Right forelimb (tissue), 1 donor: ENCODE measurements around the gene ZNF23.

Experiments
- DNase-seq: peaks from one replicate; pipeline ENCODE4 v3.0.0-alpha.2; 2018

Gene ZNF23

DNA sequence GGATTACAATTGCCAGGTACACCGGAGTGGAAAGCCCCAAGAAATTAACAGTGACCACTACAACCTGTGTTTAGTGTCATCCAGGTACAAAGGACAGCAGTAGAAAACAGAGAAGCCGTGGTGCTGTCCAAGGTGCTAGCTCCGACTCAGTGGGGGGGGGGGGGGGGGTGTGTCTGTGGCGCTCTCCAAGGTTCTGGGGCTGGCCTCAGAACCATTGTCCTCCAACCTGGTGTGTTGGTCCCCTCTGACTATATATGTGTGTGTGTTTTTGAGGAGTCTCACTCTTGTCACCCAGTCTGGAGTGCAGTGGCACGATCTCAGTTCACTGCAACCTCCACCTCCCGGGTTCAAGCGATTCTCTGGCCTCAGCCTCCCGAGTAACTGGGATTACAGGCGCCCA is 5.8 kb upstream of the ZNF23 start:
- peak; percentile 73 for DNase-seq

DNA sequence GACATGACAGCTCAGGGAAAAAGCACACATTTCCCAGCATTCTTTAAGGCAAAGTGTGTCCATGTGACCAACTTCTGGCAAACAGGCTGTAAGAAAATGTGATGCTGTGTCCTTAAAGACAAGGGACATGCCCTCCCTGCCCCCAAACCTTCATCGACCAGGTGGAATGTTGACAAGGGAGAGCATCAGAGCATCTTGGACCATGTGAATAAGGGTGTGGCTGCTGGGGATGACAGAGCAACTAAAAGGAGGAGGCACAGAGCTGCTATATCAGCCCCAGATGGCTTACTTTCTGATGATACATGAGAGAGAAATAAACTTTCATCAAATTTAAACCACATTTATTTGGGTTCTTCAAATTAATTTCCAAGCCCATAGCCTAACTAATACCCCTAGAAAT is 2.2 kb upstream of the ZNF23 start:
- no peak for DNase-seq

DNA sequence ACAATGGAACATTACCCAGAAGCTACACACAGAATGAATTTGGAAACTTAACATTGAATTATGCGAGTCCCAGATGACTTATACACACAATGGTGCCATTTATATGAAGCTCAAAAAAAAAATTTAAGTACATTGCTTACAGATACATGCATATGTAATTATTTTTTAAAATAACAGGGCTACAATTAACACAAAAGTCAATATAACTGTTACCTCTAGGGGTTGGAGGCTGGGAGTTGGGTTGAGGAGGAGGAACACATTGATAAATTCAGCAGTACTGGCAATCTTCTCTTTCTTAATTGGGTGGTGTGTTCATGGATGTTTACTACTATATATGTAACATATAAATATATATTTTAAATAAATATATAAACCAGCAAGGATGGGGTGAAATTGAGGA is 1.1 kb downstream of the ZNF23 start:
- DNase-seq, result no peak

DNA sequence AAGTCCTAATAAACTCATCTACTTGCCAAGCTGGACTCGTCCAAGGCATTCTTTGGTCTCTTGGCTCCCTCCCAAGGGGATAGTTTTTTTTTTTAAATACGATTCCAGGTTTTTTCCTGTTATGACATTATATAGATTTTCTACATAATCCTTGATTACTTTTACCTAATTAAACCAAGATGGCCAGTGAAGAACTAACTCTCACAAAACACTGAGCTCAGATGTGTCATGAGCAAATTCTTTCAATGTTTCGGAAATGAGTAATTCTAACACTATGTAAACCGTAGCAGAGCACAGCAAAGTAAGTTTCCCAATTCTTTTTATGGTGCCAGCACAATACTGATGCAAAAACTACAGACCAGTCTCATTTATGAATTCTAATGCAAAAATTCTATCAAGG is 1.8 kb downstream of the ZNF23 start:
- no peak for DNase-seq

DNA sequence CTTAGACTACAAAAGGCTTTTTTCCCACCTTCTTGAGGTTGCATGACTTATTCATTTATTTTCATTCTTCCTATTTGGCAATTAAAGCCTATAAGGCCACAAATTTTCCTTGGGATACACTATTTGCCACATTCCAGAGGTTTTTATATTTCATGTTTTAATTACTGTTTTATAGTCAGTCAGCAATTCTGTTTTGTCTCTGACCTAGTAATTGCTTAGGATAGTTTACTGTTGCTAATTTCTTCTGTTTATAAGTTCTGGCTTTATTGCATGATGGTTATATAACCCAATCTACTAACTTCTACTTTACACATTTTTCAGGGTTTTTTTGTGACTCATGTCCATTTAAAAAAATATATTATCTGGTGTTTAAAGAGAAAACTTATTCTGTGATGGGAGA is 2.5 kb downstream of the ZNF23 start:
- DNase-seq, result no peak

DNA sequence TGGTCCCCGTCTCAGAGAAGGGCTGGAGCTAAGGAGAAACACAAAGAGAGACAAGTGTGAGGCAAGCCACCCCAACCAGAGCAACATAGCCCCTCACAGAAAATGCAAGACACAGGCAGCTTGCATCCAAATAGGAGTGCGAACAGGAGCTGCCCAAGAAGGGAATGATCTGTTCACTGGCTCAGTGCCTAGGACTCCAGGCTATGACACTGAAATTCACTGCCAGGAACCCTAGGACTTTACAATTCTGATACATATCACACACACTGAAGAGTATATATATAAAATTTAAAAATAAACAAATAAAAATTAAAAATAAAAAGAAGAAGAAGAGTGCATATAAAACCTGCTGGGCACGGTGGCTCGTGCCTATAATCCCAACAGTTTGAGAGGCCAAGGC is 5.2 kb downstream of the ZNF23 start:
- no peak for DNase-seq

DNA sequence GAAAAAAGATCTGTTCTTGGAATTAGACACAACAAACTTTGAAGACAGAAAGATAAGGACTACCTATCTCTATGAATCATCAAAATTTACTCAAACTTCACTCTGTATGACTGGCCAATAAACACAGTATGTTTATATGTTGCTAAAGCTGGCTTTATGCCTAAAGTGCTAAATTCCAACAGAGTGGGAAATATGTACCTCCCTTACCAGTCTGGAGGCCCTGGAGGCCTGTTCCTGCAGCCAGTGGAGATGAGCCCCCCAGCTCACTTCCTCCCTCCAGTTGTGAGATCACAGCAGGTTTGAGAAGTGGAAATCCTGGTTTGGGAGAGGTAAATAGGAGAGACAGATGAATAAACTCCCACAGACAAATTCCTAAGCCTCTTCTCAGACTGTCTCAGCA is 9.0 kb downstream of the ZNF23 start:
- no peak for DNase-seq

DNA sequence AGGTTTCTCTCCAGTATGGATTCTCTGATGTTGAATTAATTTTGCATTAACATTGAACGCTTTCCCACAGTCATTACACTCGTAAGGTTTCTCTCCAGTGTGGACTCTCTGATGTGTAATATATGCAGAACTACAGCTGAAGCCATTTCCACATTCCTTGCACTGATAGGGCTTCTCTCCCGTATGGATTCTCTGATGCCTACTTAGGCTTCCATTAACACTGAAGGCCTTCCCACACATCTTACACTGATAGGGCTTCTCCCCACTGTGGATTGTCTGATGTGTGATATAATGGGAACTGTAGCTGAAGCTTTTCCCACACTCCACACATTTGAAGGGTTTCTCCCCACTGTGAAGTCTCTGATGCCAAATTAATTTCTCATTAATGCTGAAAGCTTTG is 13.0 kb downstream of the ZNF23 start:
- DNase-seq, result no peak

DNA sequence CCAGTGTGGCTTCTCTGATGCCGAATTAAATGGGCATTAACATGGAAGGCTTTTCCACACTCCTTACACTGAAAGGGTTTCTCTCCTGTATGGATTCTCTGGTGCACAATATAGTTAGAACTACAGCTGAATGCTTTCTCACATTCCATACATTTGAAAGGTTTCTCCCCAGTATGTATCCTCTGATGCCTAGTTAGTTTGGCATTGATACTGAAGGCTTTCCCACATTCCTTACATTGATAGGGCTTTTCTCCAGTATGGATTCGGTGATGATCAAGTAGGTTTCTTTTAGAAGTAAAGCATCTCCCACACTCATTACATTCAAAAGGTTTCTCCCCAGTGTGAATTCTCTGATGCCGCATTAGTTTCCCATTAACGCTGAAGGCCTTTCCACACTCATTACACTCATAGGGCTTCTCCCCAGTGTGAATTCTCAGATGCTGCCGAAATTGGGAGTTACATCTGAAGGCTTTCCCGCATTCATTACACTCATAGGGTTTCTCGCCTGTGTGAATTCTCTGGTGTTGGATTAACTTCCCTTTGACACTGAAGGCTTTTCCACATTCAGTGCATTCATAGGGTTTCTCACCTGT is 13.7 kb downstream of the ZNF23 start:
- DNase-seq, result no peak

DNA sequence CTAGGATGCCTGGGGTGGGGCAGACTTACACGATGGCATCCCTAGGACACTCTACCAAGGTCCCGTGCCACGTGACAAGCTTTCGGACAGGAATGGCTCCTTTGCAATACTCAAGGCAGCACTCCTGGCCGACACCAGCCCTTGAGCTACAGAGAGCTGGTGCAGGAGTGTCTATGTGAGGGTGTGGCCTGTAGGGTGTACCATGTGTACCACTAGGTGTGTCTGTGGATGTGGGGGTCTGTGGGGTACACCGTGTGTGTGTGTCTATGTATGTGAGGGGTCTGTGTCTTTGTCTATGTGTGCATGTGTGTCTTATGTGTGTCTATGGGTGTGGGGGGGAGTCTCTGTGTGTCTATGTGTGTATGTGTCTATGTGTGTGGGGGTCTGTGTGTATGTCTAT is 18.3 kb downstream of the ZNF23 start:
- DNase-seq, result no peak

DNA sequence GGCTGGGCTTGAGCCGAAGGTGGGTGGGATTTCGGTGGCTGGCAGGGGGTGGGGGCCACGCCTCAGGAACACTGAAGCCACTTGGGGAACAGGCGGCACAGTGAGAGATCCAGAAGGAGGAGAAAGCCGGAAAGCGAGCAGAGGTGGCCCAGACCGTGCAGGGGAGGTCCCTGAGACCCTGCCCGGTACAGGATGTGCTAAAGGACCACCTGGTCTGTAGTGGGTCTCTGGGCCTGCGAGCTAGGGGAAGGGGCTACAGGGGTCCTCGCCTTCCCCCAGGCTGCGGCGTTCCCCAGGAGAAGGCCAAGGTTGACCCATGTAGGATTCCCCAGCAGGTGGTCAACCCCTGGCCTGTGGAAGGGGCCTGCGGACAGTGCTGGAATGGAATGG is 20.0 kb downstream of the ZNF23 start, which contains the start of gene TLE7:
Gene TLE7 (minus strand): TSS at position 4 of the 390 bp plus-strand sequence. CDS start 8,730 bp downstream, outside the sequence.
- no peak for DNase-seq

DNA sequence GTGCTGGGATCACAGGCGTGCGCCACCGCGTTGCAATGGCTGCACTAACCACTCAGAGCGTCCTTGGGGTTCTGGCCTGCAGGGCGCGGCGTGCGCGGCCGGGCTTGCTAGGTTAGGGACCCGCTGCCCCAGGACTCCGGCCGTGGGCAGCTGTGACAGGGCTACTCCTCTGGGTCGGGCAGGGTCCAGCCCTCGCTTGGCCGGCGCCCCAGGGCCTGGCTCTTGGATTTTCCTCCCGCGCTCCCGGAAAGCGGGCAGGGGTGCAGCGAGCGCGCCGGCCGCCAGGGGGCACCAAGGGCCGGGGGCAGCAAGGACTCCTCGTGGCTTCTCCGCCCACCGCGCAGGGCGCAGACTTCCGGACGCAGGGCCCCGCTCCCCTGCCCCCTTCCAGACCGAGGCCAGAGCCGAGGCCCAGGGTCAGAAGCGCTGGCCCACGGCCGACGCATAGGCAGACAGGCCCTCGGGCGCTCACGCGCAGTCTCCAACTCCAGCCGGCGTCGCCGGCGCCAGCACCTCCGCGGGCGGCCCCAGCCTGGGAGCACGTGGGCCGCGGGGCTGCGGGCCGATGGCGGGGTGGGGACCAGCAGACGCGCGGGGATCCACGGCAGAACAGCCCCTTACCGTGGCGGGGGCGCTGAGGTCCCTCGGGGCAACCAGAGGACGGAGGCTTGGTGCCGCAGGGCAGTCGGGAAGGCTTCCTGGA is 20.5 kb downstream of the ZNF23 start:
- no peak for DNase-seq

DNA sequence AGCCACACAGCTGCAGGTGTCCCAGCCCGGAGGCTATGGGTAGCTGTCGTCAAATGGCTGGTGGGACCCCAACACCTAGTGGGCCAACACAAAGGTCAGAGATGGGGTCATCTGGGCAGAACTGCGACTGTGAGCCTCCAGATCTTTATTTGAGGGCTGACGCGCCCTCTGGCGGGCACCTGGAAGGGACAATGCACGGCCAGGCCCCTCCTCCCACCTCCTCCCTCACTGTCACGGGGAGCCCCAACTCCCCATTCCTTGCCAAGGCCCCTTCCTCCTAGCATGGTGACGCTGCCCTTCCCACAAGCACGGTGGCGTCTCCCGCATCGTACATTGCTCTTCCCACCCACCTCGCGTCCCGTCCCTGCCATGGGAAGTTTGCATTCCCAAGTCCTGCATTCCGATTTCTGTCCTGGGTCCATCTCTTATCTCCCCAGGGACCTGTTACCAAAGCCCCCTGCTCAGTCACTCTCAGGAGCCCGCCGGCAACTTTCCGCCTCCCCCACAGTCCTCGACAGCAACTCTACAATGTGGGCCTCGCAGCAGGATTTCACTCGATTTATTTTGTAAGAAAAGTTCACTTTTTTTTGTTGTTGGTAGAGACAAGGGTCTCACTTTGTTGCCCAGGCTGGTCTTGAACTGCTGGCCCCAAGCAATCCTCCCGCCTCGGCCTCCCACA is 21.2 kb downstream of the ZNF23 start:
- no peak for DNase-seq

DNA sequence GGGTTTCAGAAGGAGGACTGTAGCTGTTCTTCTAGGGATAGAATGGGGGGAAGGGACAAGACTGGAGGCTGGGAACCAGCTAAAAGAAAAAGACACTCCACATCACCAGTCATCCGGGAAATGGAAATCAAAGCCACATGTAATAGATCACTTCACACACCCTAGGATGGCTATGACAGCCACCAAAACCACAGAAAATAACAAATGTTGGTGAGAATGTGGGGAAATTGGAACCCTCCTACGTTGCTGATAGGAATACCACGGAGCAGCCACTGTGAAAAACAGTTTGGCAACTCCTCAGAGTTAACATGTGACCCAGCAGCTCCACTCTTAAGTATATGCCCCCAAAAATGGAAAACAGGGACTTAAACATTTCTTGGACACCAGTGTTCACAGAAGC is 22.5 kb downstream of the ZNF23 start:
- no peak for DNase-seq

DNA sequence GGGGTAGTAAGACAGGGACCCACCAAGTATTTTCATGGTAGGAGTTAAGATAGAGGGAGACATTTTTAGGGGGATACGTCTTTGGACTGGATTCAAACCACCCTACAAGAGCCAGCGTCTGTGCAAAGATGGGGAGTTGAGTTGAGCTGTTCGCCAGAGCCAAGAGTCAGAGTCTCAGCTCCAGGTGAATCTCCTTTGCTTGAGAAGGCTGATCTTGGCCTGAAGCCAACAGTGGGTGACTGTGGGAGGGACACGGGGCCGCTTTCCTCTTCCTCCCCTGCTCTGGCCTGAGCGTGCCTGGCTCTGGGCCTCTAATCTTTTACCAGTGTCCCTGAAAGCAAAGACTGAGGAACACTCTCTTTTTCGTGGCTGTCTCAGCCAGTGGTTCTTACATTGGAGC is 25.6 kb downstream of the ZNF23 start:
- no peak for DNase-seq

DNA sequence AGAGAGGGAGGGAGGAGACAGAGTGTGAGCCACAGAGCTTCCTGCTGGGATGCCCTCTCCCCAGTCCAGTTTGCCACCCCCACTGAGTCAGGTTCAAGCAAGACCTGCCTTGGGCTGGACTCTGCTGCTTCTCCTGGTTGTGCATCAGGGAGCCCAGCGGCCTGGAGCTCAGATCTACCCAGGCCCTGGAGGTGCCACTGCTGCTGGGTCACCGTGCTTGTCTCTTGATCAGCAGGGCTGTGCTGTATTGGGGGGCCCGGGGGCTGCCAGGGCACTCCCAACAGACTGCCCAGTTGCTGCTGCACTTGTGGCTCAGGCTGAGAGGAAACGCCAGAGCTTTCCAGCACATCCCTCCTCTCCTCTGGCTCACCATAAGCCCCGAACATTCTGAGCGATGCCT is 29.1 kb downstream of the ZNF23 start:
- DNase-seq, result no peak

DNA sequence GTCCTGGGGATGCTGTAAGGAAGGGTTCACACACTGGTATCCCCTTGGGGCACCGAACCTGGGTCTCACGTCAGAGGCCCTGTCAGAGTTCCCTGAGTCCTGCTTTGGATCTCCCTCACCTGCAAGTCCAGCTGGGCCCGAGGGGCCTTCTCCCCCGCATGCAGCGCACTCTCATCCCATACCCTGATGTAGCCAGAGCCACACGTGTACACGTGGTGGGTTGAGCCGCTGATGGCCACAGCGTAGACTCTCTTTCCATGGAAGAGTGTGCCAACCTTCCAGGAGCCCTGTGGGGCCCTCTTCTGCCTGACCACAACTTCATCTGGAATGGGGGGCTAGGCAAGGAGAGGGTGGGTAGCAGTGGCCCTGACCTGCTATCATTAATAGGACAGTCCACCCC is 30.1 kb downstream of the ZNF23 start:
- no peak for DNase-seq

DNA sequence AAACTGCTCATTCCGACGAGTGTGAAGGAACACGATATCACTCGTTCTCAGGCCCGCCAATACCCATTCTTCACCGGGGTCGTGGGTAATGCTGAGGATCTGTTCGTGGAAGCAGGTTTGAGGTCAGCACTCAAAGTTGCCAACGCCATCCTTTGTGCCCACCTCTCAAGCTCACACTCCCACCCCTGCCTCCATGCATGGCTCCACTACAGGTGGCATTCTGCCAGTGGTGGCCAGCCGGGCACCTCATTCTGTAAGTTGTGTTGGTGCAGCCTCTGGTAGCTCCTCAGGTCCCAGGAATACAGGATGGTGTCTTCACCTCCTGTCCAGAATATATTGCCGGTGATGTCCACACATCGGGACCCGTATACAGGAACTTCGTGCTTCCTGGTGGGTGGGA is 30.9 kb downstream of the ZNF23 start:
- DNase-seq, result no peak

DNA sequence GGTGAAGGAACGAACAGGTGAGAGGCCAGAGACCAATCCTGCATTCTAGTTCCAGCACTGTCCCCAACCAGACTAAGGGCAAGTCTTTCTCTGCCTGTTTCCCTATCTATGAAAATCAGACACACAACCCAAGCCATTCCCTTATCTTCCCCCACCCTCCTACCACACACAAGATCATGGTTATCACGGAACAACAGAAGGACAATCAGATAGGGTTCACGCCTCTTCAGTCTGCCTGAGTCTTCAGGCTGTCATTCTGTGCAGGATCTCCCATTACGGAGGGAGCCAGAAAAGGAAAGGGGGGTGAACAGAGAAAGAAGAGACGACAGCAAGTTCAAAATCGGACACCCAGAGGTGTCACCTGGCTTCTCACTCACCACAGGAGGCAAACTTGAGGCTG is 31.3 kb downstream of the ZNF23 start:
- no peak for DNase-seq

DNA sequence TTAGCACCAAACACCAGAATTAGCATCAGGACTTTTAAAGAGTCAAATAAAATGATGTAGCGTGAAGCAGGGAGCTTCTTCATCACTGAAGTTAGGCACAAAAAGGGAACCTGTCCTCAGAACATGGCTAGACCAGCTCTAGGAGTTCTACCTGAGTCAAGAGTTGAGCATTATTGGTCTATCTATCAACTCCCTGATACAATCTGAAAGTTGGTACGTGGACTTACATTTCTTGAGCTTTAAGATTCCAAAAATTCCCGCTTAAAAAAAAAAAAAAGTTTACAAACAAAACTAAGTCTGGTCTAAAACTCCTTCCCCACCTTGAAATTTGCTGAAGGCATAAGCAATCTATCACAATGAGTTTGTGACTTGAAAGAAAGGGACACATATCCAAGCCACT is 32.5 kb downstream of the ZNF23 start:
- no peak for DNase-seq

DNA sequence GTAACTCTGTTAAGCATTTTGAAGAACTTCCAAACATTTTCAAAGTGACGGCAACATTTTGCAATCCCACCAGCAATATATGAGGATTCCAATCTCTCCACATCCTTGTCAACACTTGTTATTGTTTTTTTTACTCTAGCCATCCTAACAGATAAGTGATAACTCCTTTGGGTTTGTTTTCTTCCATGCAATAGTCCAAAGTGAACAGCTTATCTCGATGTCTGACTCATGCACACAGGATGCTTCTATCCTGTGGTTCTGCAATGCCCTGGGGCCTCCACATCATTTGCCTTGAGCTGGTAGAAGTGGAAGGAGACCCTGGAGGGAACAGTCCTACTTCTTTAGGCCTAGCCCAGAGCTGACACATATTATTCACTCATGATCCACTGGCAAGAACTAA is 33.2 kb downstream of the ZNF23 start:
- DNase-seq, result no peak

DNA sequence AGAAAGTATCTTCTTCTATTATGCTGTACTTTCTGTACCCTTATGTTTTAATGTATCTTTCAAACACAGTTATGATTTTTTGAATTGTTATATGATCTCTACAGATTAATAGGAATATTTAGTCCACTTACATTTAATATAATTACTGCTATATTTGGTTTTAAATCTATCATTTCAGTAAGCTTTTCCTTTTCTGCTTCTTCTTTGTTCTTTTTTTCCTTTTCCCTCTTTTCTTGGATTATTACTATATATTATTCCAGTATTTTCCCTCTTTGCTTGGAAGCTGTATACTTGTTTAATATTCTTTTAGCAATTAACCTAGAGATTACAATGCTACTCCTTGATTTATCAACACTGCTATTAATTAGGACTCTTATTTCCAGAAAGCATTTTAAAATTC is 33.7 kb downstream of the ZNF23 start:
- no peak for DNase-seq

DNA sequence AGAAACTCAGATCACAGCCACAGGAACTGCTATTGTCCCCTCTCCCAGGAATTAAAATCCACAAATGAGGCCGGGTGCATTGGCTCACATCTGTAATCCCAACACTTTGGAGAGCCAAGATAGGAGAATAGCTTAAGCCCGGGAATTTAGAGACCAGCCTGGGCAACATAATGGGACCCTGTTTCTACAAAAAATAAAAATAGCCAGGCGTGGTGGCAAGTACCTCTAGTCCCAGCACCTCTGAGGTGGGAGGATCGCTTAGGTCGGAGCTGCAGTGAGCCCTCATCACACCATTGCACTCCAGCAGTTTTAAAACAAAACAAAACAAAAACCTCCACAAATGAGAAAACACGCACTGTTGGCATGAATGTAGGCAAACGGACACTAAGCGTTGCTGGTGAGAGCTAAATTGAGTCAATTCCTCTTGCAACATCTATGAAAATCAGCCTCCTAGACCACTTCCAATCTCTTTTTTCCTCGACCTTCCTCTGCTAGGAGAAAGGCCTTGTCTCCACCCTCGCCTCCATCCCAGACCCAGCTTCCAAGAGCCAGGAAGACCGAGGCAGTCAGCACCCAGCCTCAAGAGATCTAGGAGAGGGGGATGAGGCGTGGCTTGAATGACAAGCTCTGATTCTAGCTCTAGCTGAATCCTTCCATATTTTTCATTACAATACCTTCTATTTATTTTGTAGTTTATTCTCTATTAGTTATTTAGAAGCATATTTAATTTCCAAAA is 35.0 kb downstream of the ZNF23 start:
- DNase-seq, result no peak
